Testis (tissue), 2 donors: ENCODE data around the gene EIF4A2.

Experiments used
- POLR2A ChIP-seq: fragments of 450-650 bp; IDR thresholded peaks from one replicate; pipeline ENCODE4 v1.6.1; 2017; ENCODE audit warnings: antibody characterized with exemption, mild to moderate bottlenecking, moderate library complexity
- TF ChIP-seq, protein P1 (sequence below), 3 experiments: fragments of 450-650 bp in 2 of 3; fragments of 200-600 bp in 1 of 3; sonication (generic) in 1 of 3; IDR thresholded peaks; one replicate each; pipeline ENCODE4 v1.5.1; 2016 to 2019; ENCODE audit warnings: antibody characterized with exemption in 3 of 3, mild to moderate bottlenecking in 2 of 3, moderate library complexity in 1 of 3

GRCh38 chr3:186786922-186787321, 3.5 kb downstream of the EIF4A2 start:
- TF ChIP-seq, protein P1, sequence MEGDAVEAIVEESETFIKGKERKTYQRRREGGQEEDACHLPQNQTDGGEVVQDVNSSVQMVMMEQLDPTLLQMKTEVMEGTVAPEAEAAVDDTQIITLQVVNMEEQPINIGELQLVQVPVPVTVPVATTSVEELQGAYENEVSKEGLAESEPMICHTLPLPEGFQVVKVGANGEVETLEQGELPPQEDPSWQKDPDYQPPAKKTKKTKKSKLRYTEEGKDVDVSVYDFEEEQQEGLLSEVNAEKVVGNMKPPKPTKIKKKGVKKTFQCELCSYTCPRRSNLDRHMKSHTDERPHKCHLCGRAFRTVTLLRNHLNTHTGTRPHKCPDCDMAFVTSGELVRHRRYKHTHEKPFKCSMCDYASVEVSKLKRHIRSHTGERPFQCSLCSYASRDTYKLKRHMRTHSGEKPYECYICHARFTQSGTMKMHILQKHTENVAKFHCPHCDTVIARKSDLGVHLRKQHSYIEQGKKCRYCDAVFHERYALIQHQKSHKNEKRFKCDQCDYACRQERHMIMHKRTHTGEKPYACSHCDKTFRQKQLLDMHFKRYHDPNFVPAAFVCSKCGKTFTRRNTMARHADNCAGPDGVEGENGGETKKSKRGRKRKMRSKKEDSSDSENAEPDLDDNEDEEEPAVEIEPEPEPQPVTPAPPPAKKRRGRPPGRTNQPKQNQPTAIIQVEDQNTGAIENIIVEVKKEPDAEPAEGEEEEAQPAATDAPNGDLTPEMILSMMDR (IDR thresholded peaks at IDR 0.05), result no peak
- TF ChIP-seq POLR2A, result no peak
